Pancreas (tissue), 10 donors: ENCODE measurements around the gene GABARAP. TPM values are rescaled to one million over a fixed set of nuclear protein-coding genes. Genes with fewer than 3 reads are reported as not detected.
A peak's percentile ranks its signal among the peaks of the same experiment; 100 is the strongest.

Source experiments
- ATAC-seq, 4 donors: fragments of 200-7000 bp; cut with Tn5 transposase; one replicate each; pipeline versions ENCODE4 v1.8.0 to v1.9.1; 2020; ENCODE audit warnings: mild to moderate bottlenecking in 4 of 4, moderate library complexity in 4 of 4
- DNase-seq, 6 donors: peaks; one replicate each; pipeline ENCODE4 v3.0.0-alpha.2; 2020
- FAIRE-seq: peaks from 2 replicates; lab custom pipeline; 2012; peaks lifted over from hg19 to GRCh38; lab: Jason Lieb, UNC
- H3K27ac ChIP-seq, 4 donors: fragments of 200-600 bp; sonication (generic); 1 replicate in 3 of 4; 2 replicates in 1 of 4; pipeline versions ENCODE4 v1.5.0 to v1.8.0; 2020
- H3K27me3 ChIP-seq, 4 donors: fragments of 200-600 bp; one replicate each; pipeline ENCODE4 v1.8.0; 2021
- H3K36me3 ChIP-seq, 3 donors: fragments of 200-600 bp; sonication (generic) in 1 of 3; one replicate each; pipeline versions ENCODE4 v1.5.0 to v1.8.0; 2020 to 2021
- H3K4me1 ChIP-seq, 3 donors: fragments of 200-600 bp; one replicate each; pipeline ENCODE4 v1.8.0; 2021
- H3K4me3 ChIP-seq, 4 donors: fragments of 200-600 bp; sonication (generic) in 2 of 4; one replicate each; pipeline versions ENCODE4 v1.5.0 to v1.8.0; 2020 to 2021
- H3K9me3 ChIP-seq, 4 donors: fragments of 200-600 bp; one replicate each; pipeline ENCODE4 v1.8.0; 2021
- WGBS, 2 donors: extraction: QIAGEN DNeasy Blood & Tissue Kit; methylation state at CpG; one replicate each; pipeline ENCODE4 v1.1.7; 2013; 5-methylcytosine and 5-hydroxymethylcytosine counted together
- intact Hi-C, 3 donors: fragments of 100-400 bp; cut with DNase I; formaldehyde crosslinking; loops; one replicate each; pipeline versions ENCODE4 v1.11.1 to v1.14.2; 2022
- polyA plus RNA-seq, 2 donors: library from polyadenylated mRNA; stranded (reverse); fragments of 200-250 nt; gene quantifications; one replicate each; pipeline ENCODE4 v1.2.3, GENCODE V29; 2013
- total RNA-seq, 6 donors: library from RNA; stranded (reverse); fragmentation: NEBNext Ultra II Directional in 4 of 6; extraction: Animal tissue kit (Norgen Biotek cat#: 25700) in 4 of 6; gene quantifications; one replicate each; pipeline versions ENCODE4 v1.2.1 to v1.2.4, GENCODE V29; 2021 to 2023
- TF ChIP-seq, protein P1 (sequence below), 4 donors: fragments of 200-600 bp; sonication (generic) in 3 of 4; IDR thresholded peaks; one replicate each; pipeline versions ENCODE4 v1.5.0 to v1.8.0; 2021; ENCODE audit warnings: antibody characterized with exemption in 4 of 4
- donor health status: healthy with polysubstance abuse.
- donor health status: DM: no; HTN: no; CAD: no; lungs with moderate emphysema.
- donor health status: DM: no; HTN: no; CAD: no.
- donor health status: control.
- donor health status: control.
- donor health status: Bipolar disorder and iron deficiency.
- donor health status: DM: yes; HTN: yes; CAD: no.
- donor health status: DM: no; HTN: no; CAD: no.
- donor health status: DM: no; HTN: no; CAD: no.
- donor health status: DM: yes; HTN: yes; CAD: no.

Gene GABARAP
- total and polyA plus RNA-seq, 8 donors: 231 to 639 (median 312) TPM

DNA sequence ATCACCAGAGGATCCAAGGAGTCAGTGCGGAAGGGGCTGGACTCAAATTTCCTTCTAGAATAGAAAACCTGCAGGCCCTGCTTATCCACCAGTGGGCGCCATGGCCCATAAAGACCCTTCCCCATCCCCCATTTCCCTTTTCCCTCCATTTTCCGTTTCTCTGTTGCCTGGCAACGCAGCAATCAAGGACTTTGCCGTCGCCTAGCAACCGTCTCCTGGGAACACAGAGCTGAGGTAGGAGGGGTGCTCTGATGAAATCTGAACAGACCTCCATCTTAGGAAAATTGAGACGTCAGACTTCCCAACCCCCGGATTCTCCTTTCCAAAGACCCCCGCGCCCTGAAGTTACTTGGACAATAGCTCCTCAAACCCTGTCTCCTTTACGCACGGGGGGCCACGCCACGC lies 28.4 kb downstream of the GABARAP start:
- peak overlapping the region in 3 of 4 donors; percentile 20 to 48 (median 29) for H3K4me3 ChIP-seq
- no peak for FAIRE-seq

DNA sequence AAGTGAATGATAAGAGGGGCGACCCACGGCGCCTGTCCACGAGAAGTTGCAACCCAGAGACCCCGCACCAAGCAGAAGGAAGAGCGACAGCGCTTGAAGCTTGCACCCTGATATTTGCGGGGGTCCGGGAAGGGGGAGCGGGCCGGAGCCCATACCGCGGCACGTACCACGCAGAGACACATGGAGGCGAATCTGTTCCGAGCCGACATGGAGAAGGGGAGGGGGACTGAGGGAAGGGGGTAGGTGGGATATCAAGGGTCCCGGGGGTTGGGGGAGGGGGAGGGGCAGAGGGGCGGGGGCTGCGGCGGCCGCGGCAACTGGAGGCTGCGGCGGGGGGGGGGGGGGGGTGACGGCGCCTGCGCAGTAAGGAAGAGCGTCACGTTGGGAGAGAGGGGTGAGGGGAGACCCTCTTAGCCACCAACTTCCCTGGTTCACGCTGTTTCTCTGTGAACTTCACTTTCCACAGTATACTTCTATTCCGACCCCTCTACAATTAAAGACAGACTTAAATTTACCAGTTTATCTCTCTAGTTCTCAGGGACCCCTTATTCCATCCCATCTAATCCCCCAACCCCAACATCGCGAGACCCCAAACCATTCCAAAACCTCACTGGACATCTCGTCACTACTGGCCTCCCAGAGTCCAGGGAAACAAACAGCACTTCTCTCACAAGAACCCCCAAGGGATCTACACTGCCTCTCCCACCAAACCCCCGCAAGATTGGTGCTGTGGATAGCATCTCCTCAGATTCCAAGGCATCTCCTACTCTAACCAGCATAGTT lies 30.6 kb downstream of the GABARAP start:
- ATAC-seq (no peak), DNase-seq (peak in 3 of 6 donors; percentile 3 to 13 (median 12)), FAIRE-seq (no peak)
- H3K4me1 ChIP-seq: no peaks in the 10 kb centered on the region
- intact Hi-C loops: no loop called here
- no peaks in the 10 kb centered on the region for H3K9me3 ChIP-seq
- WGBS, 2 donors: 22 to 24% methylated on average over 22 to 33 of the region's 37 CpGs
- no peaks in the 10 kb centered on the region for H3K27me3 ChIP-seq
- TF ChIP-seq, protein P1, sequence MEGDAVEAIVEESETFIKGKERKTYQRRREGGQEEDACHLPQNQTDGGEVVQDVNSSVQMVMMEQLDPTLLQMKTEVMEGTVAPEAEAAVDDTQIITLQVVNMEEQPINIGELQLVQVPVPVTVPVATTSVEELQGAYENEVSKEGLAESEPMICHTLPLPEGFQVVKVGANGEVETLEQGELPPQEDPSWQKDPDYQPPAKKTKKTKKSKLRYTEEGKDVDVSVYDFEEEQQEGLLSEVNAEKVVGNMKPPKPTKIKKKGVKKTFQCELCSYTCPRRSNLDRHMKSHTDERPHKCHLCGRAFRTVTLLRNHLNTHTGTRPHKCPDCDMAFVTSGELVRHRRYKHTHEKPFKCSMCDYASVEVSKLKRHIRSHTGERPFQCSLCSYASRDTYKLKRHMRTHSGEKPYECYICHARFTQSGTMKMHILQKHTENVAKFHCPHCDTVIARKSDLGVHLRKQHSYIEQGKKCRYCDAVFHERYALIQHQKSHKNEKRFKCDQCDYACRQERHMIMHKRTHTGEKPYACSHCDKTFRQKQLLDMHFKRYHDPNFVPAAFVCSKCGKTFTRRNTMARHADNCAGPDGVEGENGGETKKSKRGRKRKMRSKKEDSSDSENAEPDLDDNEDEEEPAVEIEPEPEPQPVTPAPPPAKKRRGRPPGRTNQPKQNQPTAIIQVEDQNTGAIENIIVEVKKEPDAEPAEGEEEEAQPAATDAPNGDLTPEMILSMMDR (IDR thresholded peaks at IDR 0.05): no peak
- no peak overlapping the region for H3K27ac ChIP-seq
- H3K36me3 ChIP-seq: no peaks in the 10 kb centered on the region
- H3K4me3 ChIP-seq: no peak overlapping the region

More for the DNA sequence above, 28.4 kb downstream of the GABARAP start:
- peak; percentile 79 to 88 (median 86) for DNase-seq
- Histone ChIP-seq H3K4me1 (no peaks in the 10 kb centered on the region), H3K27ac (peak overlapping the region in 2 of 4 donors; percentile 35 to 68), H3K36me3 (no peaks in the 10 kb centered on the region), H3K9me3 (no peaks in the 10 kb centered on the region), H3K27me3 (no peaks in the 10 kb centered on the region)
- peak; percentile 19 to 48 (median 32) for ATAC-seq
- WGBS, 2 donors: 2 to 4% methylated on average over 14 to 15 of the region's 15 CpGs
- intact Hi-C loops: no loop called here
- TF ChIP-seq, protein P1 (IDR thresholded peaks at IDR 0.05): peak in 1 of 4 donors; percentile 16

DNA sequence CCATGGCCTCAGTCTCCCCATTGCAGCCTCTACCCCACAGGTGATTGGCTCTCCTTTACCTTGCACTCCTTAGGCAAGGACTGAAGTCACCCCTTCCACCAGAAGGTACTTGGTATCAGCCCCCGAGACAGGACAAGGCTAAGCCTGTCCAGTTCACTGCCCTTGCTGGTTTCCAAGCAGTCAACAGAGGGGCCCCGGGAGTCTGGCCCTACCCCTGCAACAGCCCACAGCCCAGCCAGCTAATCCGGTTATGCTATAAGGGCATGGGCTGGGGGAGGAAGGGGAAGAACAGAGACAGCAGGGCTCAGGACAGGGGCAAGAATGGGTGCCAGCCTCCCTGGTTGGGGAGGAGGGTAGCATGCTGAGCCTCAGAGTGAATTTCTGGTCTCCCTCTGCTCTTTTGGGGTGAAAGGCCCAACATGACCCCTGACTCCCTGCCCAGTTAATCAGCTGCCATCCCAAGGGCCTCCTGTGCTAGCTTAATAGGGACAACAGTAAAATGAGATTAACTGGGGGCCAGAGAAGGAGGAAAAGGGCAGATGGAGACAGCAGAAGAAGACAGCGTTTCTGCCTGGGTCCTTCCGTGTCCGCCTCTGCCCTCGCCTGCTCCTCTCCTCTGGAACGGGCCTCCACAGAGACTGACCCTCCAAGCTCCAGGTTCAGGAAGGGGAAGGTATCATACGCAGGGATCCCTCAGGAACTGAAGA lies 33.3 kb downstream of the GABARAP start:
- no peaks in the 10 kb centered on the region for H3K27me3 ChIP-seq
- no peaks in the 10 kb centered on the region for H3K36me3 ChIP-seq
- intact Hi-C loops: no loop called here
- 80 to 82% methylated on average over 9 of the region's 9 CpGs for WGBS, 2 donors
- ATAC-seq (no peak), DNase-seq (peak in 1 of 6 donors; percentile 8), FAIRE-seq (no peak)
- H3K27ac ChIP-seq: no peak overlapping the region
- H3K9me3 ChIP-seq: no peaks in the 10 kb centered on the region
- no peaks in the 10 kb centered on the region for H3K4me1 ChIP-seq
- TF ChIP-seq, protein P1 (IDR thresholded peaks at IDR 0.05): no peak
- no peak overlapping the region for H3K4me3 ChIP-seq

DNA sequence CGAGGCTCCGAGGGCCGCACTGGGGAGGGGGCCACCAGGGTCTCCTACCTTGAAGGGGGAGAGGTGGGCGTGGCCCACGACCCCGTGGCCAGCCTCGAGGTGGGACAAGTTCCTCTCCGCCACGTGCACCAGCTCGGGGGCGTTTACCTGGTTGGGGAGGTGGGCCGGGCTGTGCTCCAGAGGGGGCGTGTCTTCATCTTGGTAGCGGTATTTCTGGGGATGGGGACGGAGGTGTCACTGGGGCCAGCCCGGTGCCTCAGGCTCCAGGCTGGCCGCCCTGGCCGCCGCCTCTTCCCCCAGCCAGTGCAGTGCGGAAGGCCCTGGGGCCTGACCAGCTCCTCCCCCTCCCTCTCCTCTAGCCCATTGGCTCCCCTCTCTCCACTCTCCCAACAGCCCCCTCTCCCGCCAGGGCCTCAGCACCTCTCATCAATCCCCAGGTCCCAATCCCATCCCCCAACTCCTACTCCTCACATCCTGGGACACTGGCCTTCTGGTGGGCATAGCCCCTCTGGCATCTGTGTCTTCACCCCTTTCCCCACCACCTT lies 34.1 kb downstream of the GABARAP start:
- H3K27ac ChIP-seq: no peak overlapping the region
- DNase-seq (peak in 3 of 6 donors; percentile 19 to 77 (median 55)), FAIRE-seq (no peak), ATAC-seq (no peak)
- no peak overlapping the region for H3K4me3 ChIP-seq
- no peaks in the 10 kb centered on the region for H3K4me1 ChIP-seq
- H3K9me3 ChIP-seq: no peaks in the 10 kb centered on the region
- H3K36me3 ChIP-seq: no peaks in the 10 kb centered on the region
- TF ChIP-seq, protein P1 (IDR thresholded peaks at IDR 0.05): no peak
- intact Hi-C loops: no loop called here
- WGBS, 2 donors: 56 to 59% methylated on average over 16 to 21 of the region's 21 CpGs
- H3K27me3 ChIP-seq: no peaks in the 10 kb centered on the region
